ENCODE data around the gene KIAA2012.

The KIAA2012 gene

DNA sequence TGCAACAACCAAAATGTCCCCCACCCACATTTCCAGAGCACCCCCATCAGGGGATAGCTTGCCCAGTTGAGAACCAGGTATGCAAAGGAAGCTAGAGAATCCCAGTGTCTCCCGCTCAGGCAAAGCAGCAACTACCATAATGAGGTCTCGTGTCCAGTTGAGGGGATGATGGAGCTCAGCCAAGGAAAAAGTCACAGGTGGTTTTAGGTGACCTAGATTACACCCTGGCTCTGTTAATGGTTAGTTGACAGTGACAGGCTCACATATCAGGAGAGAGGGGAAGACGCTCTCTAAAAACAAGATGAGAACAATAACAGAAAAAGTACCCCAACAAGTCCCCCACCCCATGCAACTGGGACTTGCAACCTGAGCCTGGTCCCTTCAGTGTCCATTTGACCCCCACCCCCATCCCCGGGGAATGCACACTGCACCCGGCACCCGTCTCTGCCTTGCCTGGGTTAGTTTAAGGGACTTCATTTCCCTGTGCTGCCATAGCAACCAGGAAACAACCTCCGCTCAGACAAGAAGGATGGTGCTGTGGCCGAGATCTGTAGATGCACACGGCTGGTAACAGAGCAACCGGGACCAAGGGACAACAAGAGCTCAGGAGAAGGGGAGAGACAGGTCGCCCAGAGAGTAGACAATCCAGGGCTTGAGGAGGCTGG is at the start of gene KIAA2012:
TSS of gene KIAA2012 (plus strand) at position 519 of the 665 bp plus-strand sequence. CDS start 373 bp downstream, outside the sequence.
- DNase-seq (ENCODE audit: low read depth in 2 of 3, low spot score in 2 of 3) = no peak

DNA sequence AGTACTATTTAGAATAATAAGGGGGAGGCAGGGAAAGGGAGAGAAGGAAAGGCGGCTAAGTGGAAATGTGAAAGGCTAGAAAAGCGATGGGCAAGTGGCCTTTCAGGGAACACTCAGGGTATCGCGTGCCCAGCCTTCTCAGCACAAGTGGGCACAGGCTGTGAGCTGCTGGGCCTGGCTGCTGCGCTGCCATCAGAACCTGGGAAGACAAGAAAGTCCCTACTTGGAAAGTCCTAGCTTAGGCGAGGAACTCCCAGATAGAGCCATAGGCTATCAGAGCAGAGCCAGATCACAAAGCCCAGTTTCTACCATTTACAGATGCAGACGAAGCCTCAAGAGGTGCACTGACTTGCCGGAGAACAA is 49.2 kb upstream of the KIAA2012 start:
- DNase-seq (ENCODE audit: low read depth in 2 of 3, low spot score in 2 of 3) = no peak

DNA sequence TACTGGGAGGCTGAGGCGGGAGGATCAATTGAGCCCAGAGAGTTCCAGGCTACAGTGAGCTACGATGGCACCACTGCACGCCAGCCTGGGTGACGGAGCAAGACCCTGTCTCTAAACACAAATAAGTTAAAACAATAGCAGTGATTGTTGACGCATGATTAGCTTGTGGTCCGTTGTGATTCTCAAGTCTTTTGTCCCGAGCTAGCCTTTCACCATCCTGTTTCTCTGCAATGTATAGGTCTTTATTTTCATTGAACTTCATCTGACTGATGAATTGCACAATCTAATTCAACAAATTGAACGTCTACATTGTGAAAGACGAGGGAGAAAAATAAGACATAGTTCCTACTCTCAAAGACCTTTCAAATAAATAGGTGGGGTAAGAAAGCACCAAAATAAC is 48.2 kb upstream of the KIAA2012 start:
- no peak for DNase-seq (ENCODE audit: low read depth in 2 of 3, low spot score in 2 of 3)

DNA sequence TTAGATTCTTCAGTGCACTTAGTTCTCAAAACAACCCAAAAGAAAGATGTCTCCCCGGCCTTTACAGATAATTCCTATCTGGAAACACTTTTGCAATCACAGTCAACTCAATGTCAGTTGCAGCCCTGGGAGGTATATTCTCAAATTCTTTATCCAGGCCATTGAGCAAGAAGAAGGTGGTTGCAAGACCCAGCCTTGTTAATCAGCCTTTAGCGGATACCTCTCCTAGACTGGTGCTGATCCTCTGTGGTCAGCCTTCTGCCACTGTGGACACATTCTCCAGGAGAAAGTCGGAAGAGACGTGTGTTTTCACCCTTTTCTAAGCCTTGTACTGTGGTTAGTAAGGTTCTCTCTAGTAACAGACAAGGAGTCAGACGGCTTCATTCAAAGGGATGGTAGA is 47.2 kb upstream of the KIAA2012 start:
- DNase-seq (ENCODE audit: low read depth in 2 of 3, low spot score in 2 of 3) = no peak

DNA sequence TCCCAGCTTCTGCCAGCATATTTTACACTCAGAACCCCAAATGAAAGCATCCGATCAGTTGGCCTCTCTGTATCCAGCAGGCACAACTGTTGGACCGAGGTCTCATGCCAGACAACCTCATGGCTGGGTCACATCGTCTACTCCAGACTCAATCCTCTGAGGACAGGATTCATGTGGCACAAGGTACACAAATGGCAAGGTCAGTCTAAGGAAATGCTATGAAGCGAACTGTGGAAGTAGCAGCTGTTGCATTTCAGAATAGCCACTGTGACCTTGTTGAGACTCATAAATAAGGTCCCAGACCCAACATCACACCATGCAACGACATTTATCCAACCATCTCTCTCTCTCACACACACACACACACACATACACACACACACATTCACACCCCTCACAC is 46.5 kb upstream of the KIAA2012 start:
- DNase-seq (ENCODE audit: low read depth in 2 of 3, low spot score in 2 of 3) = no peak

DNA sequence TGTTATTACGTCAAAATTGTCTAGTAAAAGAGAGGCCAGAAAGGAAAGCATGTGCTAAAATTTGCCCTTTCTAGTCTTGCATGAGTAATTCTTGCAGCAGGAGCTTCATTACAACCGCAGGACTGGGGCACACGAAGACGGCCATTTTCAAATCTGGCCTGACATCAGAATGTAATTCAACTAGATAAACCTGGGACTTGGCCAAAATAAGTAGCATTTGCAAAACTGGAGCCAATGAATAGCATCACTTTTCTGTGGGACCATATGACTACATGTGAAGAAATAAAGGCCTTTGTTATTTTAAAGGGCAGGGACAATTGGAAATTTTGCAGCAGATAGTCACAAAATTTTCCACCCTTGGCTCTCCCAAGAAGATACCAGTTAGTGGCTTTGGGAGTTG is 42.4 kb upstream of the KIAA2012 start:
- no peak for DNase-seq (ENCODE audit: low read depth in 2 of 3, low spot score in 2 of 3)

DNA sequence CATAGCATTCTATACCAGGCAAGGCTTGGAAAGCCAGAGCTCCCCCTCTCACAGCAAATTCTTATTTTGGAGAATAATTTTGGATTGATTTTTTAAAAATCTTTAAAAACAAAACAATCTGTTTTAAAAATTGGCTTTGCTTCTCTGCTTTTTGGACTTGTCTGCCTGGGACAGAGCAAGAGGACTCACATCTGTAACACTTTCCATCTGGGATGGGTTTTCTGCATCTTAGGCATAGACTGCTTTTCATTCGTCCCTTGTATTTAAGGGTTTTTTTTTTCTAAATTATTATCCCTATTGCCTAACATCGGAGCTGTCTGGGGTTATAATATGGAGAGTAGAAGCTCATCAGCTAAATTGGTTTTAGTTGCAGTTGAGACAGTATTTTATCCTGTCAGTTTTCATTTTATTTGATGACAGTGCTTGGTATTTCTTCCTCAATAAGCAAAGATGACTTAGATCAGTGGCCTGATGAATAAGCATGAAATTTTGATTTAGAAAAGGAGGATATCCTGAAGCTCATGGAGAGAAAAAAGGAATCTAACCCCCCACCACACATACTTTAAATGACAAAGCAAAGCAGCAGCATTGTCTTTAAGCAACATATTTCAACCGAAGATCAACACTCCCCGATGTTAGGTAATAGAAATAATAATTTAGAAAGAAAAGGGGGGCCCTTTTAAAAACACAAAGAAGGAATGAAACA is 41.7 kb upstream of the KIAA2012 start:
- no peak for DNase-seq (ENCODE audit: low read depth in 2 of 3, low spot score in 2 of 3)

DNA sequence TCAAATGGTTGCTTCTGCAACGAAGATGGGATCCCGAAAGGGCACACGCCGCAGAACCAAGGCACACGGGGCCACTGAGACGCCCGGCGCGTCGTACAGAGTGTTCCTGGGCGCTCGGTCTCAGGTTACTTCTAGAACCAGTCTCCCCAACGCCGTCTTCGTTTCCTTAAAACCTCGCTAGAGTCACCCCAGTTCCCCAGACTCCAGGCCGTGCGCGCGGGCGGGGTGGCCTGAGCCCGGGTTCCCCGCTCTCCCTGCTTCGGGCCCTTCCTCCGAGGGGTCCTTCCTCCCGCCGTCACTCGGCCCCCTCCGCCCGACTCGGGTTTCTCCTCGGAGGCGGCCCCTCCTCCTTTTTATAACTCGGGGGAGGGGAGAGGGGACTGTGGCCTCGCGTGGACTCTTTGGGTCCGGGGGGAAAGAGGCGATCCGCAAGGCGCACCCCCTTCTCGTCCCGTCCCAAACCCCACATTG is 40.2 kb upstream of the KIAA2012 start:
- no peak for DNase-seq (ENCODE audit: low read depth in 2 of 3, low spot score in 2 of 3)

DNA sequence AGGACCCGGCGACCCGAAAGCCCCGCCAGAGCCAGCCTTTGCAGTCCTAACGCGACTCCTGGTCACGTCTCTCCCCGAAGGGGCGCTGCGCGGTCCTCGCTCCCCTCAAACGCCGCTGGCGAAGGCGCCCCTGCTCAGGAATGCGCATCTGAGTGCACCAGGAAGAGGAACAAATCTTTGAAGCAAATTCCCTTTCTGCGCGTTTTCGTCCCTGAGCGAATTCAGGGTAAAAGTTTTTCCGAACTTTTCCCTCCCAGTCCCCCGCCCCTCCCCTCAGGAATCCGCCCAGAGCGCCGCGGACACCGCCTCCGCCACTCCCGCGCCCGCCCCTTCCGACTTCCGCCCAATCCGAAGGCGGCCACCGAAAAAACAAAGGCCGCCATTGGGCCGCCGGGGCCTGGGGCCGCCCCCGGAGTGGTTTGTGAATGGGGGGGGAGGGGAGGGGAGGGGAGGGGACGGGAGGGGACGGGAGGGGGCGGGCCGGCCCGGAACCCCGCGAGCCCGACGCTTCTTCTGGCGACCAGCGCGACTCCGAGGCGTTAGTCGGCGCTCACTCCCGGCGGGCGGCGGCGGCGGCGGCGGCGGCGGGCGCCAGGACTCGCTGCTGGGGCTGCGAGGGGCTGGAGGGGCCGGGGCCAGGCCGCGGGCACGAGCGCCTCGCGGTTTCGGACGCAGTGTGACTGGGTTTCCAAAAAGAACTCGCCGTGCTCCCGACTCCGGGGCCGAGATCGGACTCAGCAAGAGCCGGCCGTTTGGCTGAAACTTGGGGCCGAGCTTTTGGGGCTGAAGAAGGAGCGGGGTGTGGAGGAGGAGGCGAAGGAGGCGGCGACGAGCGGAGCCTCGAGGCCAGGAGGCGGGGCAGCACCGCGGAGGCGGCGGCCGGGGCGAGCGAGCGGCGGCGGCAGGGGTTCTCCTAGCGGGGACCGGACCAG is 39.5 kb upstream of the KIAA2012 start, which contains the start of gene FZD7:
TSS of gene FZD7 (plus strand) at position 539 of the 932 bp plus-strand sequence. CDS start 793 bp downstream, outside the sequence.
- peak; percentile 58 to 66 (median 65) for DNase-seq (ENCODE audit: low read depth in 2 of 3, low spot score in 2 of 3)

DNA sequence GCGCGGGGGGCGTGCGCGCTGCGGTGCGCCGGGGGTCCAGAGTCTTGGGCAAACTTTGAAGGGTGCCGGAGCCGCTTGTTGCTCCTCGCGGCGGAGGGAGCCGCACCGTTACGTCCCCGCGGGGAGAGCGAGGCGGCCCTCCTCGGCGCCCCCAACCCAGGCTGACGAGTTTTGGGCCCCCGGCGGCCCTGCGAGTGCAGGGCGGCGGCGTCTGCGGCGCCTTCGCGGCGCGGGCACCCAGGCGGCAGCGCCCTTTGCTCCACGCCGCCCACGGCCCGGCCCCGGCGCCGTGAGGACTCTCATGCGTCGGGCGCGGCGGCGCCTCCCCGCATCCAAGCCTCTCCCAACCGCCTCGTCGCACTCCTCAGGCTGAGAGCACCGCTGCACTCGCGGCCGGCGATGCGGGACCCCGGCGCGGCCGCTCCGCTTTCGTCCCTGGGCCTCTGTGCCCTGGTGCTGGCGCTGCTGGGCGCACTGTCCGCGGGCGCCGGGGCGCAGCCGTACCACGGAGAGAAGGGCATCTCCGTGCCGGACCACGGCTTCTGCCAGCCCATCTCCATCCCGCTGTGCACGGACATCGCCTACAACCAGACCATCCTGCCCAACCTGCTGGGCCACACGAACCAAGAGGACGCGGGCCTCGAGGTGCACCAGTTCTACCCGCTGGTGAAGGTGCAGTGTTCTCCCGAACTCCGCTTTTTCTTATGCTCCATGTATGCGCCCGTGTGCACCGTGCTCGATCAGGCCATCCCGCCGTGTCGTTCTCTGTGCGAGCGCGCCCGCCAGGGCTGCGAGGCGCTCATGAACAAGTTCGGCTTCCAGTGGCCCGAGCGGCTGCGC is 38.6 kb upstream of the KIAA2012 start:
- DNase-seq (ENCODE audit: low read depth in 2 of 3, low spot score in 2 of 3) = peak in 1 of 3 experiments; percentile 12

DNA sequence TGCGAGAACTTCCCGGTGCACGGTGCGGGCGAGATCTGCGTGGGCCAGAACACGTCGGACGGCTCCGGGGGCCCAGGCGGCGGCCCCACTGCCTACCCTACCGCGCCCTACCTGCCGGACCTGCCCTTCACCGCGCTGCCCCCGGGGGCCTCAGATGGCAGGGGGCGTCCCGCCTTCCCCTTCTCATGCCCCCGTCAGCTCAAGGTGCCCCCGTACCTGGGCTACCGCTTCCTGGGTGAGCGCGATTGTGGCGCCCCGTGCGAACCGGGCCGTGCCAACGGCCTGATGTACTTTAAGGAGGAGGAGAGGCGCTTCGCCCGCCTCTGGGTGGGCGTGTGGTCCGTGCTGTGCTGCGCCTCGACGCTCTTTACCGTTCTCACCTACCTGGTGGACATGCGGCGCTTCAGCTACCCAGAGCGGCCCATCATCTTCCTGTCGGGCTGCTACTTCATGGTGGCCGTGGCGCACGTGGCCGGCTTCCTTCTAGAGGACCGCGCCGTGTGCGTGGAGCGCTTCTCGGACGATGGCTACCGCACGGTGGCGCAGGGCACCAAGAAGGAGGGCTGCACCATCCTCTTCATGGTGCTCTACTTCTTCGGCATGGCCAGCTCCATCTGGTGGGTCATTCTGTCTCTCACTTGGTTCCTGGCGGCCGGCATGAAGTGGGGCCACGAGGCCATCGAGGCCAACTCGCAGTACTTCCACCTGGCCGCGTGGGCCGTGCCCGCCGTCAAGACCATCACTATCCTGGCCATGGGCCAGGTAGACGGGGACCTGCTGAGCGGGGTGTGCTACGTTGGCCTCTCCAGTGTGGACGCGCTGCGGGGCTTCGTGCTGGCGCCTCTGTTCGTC is 37.7 kb upstream of the KIAA2012 start:
- no peak for DNase-seq (ENCODE audit: low read depth in 2 of 3, low spot score in 2 of 3)

DNA sequence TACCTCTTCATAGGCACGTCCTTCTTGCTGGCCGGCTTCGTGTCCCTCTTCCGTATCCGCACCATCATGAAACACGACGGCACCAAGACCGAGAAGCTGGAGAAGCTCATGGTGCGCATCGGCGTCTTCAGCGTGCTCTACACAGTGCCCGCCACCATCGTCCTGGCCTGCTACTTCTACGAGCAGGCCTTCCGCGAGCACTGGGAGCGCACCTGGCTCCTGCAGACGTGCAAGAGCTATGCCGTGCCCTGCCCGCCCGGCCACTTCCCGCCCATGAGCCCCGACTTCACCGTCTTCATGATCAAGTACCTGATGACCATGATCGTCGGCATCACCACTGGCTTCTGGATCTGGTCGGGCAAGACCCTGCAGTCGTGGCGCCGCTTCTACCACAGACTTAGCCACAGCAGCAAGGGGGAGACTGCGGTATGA is 37.1 kb upstream of the KIAA2012 start:
- no peak for DNase-seq (ENCODE audit: low read depth in 2 of 3, low spot score in 2 of 3)

DNA sequence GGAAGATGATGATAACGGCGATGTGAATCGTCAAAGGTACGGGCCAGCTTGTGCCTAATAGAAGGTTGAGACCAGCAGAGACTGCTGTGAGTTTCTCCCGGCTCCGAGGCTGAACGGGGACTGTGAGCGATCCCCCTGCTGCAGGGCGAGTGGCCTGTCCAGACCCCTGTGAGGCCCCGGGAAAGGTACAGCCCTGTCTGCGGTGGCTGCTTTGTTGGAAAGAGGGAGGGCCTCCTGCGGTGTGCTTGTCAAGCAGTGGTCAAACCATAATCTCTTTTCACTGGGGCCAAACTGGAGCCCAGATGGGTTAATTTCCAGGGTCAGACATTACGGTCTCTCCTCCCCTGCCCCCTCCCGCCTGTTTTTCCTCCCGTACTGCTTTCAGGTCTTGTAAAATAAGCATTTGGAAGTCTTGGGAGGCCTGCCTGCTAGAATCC is 36.4 kb upstream of the KIAA2012 start:
- no peak for DNase-seq (ENCODE audit: low read depth in 2 of 3, low spot score in 2 of 3)

DNA sequence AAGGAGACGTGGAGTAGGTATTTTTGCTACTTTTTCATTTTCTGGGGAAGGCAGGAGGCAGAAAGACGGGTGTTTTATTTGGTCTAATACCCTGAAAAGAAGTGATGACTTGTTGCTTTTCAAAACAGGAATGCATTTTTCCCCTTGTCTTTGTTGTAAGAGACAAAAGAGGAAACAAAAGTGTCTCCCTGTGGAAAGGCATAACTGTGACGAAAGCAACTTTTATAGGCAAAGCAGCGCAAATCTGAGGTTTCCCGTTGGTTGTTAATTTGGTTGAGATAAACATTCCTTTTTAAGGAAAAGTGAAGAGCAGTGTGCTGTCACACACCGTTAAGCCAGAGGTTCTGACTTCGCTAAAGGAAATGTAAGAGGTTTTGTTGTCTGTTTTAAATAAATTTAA is 36.0 kb upstream of the KIAA2012 start:
- no peak for DNase-seq (ENCODE audit: low read depth in 2 of 3, low spot score in 2 of 3)

DNA sequence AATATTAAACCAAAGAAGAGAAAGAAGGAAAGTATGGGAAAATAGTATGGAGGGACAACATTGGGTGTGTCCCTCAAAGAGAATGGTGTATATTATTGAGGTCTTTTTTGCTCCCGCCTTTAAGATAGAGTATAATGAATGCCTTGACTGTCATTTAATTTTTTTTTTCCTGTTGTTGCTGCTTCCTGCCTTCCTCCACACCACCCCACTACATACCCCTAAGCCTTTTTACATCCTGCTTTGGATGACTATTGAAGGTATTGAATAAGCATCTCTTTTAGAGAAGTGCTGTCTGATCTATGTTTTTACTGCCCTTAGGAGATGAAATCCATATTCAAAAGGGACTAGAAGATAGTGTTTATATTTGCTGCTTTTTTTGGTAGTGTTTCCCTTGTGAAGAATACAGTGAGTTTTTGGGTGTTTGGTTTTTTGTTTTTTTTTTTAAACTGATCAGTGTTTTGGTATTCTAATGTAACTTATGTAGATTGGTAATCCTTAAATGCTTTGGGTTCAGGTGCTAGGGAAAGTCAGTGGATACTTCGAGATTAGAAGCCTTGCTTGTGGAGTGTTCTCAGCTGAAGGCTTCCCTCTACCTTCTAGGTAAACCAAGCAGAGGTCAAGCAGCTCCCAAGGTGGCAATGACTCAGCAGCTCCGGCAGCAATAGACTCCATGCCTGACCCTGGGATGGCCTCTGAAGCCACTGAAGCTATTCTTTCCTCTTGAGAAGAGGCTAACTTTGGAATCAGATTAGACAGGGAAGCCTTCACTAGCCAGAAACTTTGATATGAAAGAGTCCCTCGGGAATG is 34.4 kb upstream of the KIAA2012 start:
- DNase-seq (ENCODE audit: low read depth in 2 of 3, low spot score in 2 of 3) = no peak

DNA sequence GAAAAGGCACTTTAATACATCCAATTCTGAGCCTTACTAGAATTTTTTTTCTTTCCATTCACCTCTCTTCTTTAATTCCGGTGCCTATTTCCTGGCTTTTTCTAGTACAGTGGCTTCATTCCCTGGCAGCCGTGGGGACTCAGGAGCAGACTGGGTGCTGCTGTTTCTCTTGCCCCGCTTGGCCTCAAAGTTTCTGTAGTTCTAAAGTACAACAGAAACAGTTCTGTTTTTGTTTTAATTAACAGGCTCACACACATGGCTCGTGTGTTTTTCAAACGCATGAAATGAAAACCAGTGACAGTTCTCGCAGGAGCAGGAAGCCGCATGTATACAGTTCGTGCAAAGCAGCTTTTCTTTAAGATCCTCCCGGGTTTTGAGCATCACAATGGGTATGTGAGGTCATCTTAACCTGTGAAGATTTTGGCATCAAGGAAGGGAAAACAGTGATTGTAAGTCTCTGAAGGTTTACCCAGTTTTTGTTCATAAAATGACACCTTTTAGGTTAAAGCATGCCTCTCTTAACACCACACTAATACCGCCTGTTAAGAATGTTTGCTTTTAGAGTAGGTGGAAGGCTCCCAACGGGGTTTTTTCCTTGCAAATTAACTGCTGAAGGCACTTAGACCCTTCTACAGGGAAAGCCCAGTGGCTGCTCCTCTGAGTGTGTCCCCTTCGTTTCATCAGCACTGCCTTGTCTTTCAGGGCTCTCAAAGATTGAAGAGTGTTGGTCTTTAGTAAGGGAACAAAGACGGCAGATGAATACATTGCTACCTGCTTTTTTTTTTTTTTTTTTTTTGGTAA is 33.6 kb upstream of the KIAA2012 start:
- DNase-seq (ENCODE audit: low read depth in 2 of 3, low spot score in 2 of 3) = no peak

DNA sequence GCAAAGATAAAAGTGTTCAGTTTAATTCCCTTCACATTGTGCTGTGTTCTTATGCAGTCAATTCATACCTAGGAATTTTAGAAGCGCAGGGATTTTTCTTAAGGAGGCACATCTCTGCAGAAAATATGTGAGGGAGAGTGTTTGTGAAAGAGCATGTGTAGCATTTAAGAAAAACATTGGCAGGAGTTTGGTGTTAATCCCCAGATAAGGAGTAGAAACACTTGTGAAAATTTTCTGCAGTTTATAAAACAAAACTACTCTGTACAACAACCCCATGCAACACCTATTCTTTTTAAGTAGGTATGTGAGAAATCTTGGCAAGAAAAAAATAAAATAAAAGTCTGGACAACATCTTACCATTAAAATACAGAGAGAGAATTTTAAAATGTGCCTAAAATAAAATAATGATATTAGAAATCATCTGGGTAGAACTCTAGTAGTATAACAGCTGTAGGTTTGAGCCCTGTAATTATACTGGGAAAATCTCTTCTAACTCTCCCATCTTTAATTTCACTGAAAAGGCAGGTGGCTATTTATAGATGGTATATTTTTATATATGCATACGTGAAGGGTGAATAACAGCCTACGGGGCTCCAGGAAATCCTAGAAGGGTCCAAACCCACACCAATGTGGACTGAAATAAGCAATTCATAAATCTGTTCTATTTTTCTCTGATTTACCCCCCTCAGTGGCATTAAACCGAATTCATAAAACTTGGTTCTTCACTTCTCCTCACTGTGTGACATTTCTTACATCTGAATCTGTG is 32.8 kb upstream of the KIAA2012 start:
- DNase-seq (ENCODE audit: low read depth in 2 of 3, low spot score in 2 of 3) = no peak

All from activated CD8-positive, alpha-beta memory T cell treated with anti-CD3 and anti-CD28 coated beads for 48 hours (primary cell).